ENCODE measurements around the gene BCO2.

GRCh38 chr11:112223754-112224532 lies 48.6 kb downstream of the BCO2 start:
- TF ChIP-seq EZH2phosphoT487 (IDR thresholded peaks at IDR 0.05; ENCODE audit: unreplicated experiment) (no peak), POLR2AphosphoS5 (IDR thresholded peaks at IDR 0.05; ENCODE audit: low read depth) (no peak), CTCF (conservative IDR thresholded peaks at IDR 0.05; ENCODE audit: low read depth in 2 of 2) (no peak), EZH2 (IDR thresholded peaks at IDR 0.05; ENCODE audit: low read depth, unreplicated experiment) (no peak), CREB1 (CRISPR knock-in tag; IDR thresholded peaks at IDR 0.05; ENCODE audit: low read depth) (no peak), ZNF331 (CRISPR knock-in tag; IDR thresholded peaks at IDR 0.05; ENCODE audit: low read depth) (no peak), REST (IDR thresholded peaks at IDR 0.05; ENCODE audit: unreplicated experiment) (no peak), STAT1 (IDR thresholded peaks at IDR 0.05; ENCODE audit: unreplicated experiment) (no peak)

All from GM23338 (cell line).